Smooth muscle cell (in vitro differentiated cells): Measurements from ENCODE around the gene HOPX. TPM values are rescaled to one million over a fixed set of nuclear protein-coding genes. Genes with fewer than 3 reads are reported as not detected.

ENCODE experiments used
- DNase-seq: peaks from one replicate; lab custom pipeline; 2025; ENCODE audit not compliant: unreplicated experiment; lab: John Stamatoyannopoulos, UW
- H2AFZ ChIP-seq: fragments of 200-600 bp; sonication (generic); 2 replicates; pipeline ENCODE4 v1.6.0; 2016; ENCODE audit warnings: antibody characterized with exemption, low read depth, mild to moderate bottlenecking
- H3F3A ChIP-seq: fragments of 200-600 bp; sonication (generic); 2 replicates; pipeline ENCODE4 v1.6.0; 2017; ENCODE audit warnings: antibody characterized with exemption, low read depth
- H3K27ac ChIP-seq: fragments of 200-600 bp; sonication (generic); 2 replicates; pipeline ENCODE4 v1.5.1; 2016; ENCODE audit warnings: low read depth, mild to moderate bottlenecking
- H3K27me3 ChIP-seq: fragments of 200-600 bp; sonication (generic); 2 replicates; pipeline ENCODE4 v1.6.1; 2016; ENCODE audit warnings: low read depth, mild to moderate bottlenecking
- H3K36me3 ChIP-seq: fragments of 200-600 bp; sonication (generic); 2 replicates; pipeline ENCODE4 v1.5.1; 2016; ENCODE audit warnings: low read depth
- H3K4me1 ChIP-seq: fragments of 200-600 bp; sonication (generic); 2 replicates; pipeline ENCODE4 v1.5.1; 2016; ENCODE audit warnings: low read depth
- H3K4me2 ChIP-seq: fragments of 200-600 bp; sonication (generic); 2 replicates; pipeline ENCODE4 v1.6.0; 2016; ENCODE audit warnings: mild to moderate bottlenecking
- H3K4me3 ChIP-seq: fragments of 200-600 bp; sonication (generic); 2 replicates; pipeline ENCODE4 v1.5.1; 2016; ENCODE audit warnings: mild to moderate bottlenecking
- H3K79me2 ChIP-seq: fragments of 200-600 bp; sonication (generic); 2 replicates; pipeline ENCODE4 v1.6.0; 2016; ENCODE audit warnings: low read depth, mild to moderate bottlenecking
- H3K9ac ChIP-seq: fragments of 200-600 bp; sonication (generic); 2 replicates; pipeline ENCODE4 v1.6.0; 2016; ENCODE audit warnings: low read depth
- H3K9me3 ChIP-seq: fragments of 200-600 bp; sonication (generic); replicated peaks from 2 replicates; pipeline ENCODE4 v1.5.1; 2016; ENCODE audit warnings: low read depth
- H4K20me1 ChIP-seq: fragments of 200-600 bp; sonication (generic); 2 replicates; pipeline ENCODE4 v1.6.0; 2016; ENCODE audit warnings: low read depth
- CTCF ChIP-seq: fragments of 200-600 bp; sonication (generic); IDR thresholded peaks from 2 replicates; pipeline ENCODE4 v1.5.1; 2017; ENCODE audit warnings: borderline replicate concordance, mild to moderate bottlenecking, antibody characterized with exemption; ENCODE audit not compliant: insufficient read depth, poor library complexity, severe bottlenecking
- WGBS: methylation state at CpG from one replicate; pipeline ENCODE4 v1.1.7; 2016; ENCODE audit warnings: low lambda C conversion rate; 5-methylcytosine and 5-hydroxymethylcytosine counted together
- polyA plus RNA-seq: library from polyadenylated mRNA; unstranded; fragments of >200 nt; fragmentation: Nextera tagmentation; extraction: Ambion mirVana; gene quantifications from 2 replicates; pipeline ENCODE4 v1.2.1, GENCODE V29; 2016
- total RNA-seq: library from RNA; depleted of rRNA; stranded (reverse); fragments of >200 nt; gene quantifications from 2 replicates; pipeline ENCODE4 v1.2.3, GENCODE V29; 2014

HOPX gene
- total and polyA plus RNA-seq, 2 experiments from 2014 or later, result 86.9 to 111 TPM

DNA sequence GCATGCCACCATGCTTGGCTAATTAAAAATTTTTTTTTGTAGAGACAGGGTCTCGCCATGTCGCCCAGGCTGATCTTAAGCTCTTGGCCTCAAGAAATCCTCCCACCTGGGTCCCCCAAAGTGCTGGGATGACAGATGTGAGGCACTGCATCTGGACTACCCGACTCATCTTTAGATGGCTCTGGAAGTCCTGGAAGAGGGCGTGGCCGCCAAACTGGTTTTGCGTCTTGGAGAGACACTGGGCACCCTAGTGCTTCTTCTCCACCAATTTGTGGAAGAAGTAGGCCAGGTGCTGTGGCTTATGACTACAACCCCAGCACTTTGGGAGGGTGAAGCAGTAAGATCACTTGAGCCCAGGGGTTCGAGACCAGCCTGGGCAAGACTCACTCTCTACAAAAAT is 47.6 kb downstream of the HOPX start:
- H3K36me3 ChIP-seq, result no peaks in the 10 kb centered on the region
- no peaks in the 10 kb centered on the region for H3K9me3 ChIP-seq
- no peak overlapping the region for H2AFZ ChIP-seq
- H3K27me3 ChIP-seq, result no peaks in the 10 kb centered on the region
- no peak for DNase-seq
- no peaks in the 10 kb centered on the region for H4K20me1 ChIP-seq
- no peaks in the 10 kb centered on the region for H3K79me2 ChIP-seq
- no peak overlapping the region for H3K9ac ChIP-seq
- WGBS, result 93% methylated on average over 7 of the region's 7 CpGs
- H3K4me2 ChIP-seq, result no peak overlapping the region
- no peak for TF ChIP-seq CTCF
- H3K4me1 ChIP-seq, result no peaks in the 10 kb centered on the region
- no peak overlapping the region for H3K27ac ChIP-seq
- no peaks in the 10 kb centered on the region for H3F3A ChIP-seq
- H3K4me3 ChIP-seq, result no peak overlapping the region

GRCh38 chr4:56630876-56631666 is 50.0 kb downstream of the HOPX start:
- H3K27me3 ChIP-seq, result no peaks in the 10 kb centered on the region
- no peak overlapping the region for H2AFZ ChIP-seq
- no peaks in the 10 kb centered on the region for H3F3A ChIP-seq
- H4K20me1 ChIP-seq, result no peaks in the 10 kb centered on the region
- no peak for DNase-seq
- H3K9ac ChIP-seq, result no peak overlapping the region
- no peaks in the 10 kb centered on the region for H3K79me2 ChIP-seq
- no peak overlapping the region for H3K27ac ChIP-seq
- H3K4me1 ChIP-seq, result no peaks in the 10 kb centered on the region
- H3K4me2 ChIP-seq, result no peak overlapping the region
- no peaks in the 10 kb centered on the region for H3K9me3 ChIP-seq
- no peak for TF ChIP-seq CTCF
- no peaks in the 10 kb centered on the region for H3K36me3 ChIP-seq
- H3K4me3 ChIP-seq, result no peak overlapping the region
- WGBS, result 75% methylated on average over 5 of the region's 5 CpGs

DNA sequence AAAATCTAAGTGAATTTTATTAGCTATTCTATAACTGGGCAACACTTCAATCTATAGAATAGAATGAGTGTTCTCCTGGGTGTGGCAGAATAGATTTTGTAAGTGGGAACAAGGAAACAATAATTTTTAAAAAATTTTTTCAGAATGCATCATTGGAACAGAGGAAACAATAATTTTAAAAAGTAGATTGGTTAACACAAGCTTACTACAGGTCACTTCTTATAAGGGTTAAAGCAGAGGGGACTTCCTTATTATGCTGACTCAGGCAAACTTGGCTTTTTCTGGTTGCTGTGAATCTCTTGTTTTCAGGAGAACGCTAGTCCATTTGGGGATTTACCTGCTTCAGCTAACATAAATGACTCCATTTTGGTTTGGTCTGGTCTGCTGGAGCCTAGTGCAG is 52.5 kb downstream of the HOPX start:
- H3K4me3 ChIP-seq, result no peak overlapping the region
- H3K79me2 ChIP-seq, result no peaks in the 10 kb centered on the region
- H3K27me3 ChIP-seq, result no peaks in the 10 kb centered on the region
- H3F3A ChIP-seq, result no peaks in the 10 kb centered on the region
- H2AFZ ChIP-seq, result no peak overlapping the region
- H3K27ac ChIP-seq, result no peak overlapping the region
- DNase-seq, result no peak
- WGBS, result 50% methylated on average over 1 of the region's 1 CpG
- H3K4me1 ChIP-seq, result no peaks in the 10 kb centered on the region
- no peaks in the 10 kb centered on the region for H3K36me3 ChIP-seq
- H3K9me3 ChIP-seq, result no peaks in the 10 kb centered on the region
- no peak overlapping the region for H3K9ac ChIP-seq
- no peaks in the 10 kb centered on the region for H4K20me1 ChIP-seq
- TF ChIP-seq CTCF, result no peak
- no peak overlapping the region for H3K4me2 ChIP-seq

GRCh38 chr4:56627985-56628384 is 53.1 kb downstream of the HOPX start:
- WGBS, result 11% methylated on average over 2 of the region's 2 CpGs
- no peak for TF ChIP-seq CTCF
- no peaks in the 10 kb centered on the region for H4K20me1 ChIP-seq

More at GRCh38 chr4:56627985-56628384, 53.1 kb downstream of the HOPX start:
- Histone ChIP-seq H3K9ac (no peak overlapping the region), H3K4me2 (no peak overlapping the region), H3K4me1 (no peaks in the 10 kb centered on the region), H3K36me3 (no peaks in the 10 kb centered on the region), H3K27me3 (no peaks in the 10 kb centered on the region), H3K27ac (no peak overlapping the region), H2AFZ (peak overlapping the region; percentile 46), H3K4me3 (no peak overlapping the region), H3F3A (no peaks in the 10 kb centered on the region), H3K9me3 (no peaks in the 10 kb centered on the region), H3K79me2 (no peaks in the 10 kb centered on the region)
- no peak for DNase-seq
